ENCODE data around the gene PCGF1. TPM values are rescaled to one million over a fixed set of nuclear protein-coding genes. Genes with fewer than 3 reads are reported as not detected.

Gene PCGF1
- total and polyA plus RNA-seq, 9 of the 15 experiments (the other 6 are each of a cell fraction or from before 2014, with no cell fraction given): 20.3 to 45.7 (median 29.3) TPM

DNA sequence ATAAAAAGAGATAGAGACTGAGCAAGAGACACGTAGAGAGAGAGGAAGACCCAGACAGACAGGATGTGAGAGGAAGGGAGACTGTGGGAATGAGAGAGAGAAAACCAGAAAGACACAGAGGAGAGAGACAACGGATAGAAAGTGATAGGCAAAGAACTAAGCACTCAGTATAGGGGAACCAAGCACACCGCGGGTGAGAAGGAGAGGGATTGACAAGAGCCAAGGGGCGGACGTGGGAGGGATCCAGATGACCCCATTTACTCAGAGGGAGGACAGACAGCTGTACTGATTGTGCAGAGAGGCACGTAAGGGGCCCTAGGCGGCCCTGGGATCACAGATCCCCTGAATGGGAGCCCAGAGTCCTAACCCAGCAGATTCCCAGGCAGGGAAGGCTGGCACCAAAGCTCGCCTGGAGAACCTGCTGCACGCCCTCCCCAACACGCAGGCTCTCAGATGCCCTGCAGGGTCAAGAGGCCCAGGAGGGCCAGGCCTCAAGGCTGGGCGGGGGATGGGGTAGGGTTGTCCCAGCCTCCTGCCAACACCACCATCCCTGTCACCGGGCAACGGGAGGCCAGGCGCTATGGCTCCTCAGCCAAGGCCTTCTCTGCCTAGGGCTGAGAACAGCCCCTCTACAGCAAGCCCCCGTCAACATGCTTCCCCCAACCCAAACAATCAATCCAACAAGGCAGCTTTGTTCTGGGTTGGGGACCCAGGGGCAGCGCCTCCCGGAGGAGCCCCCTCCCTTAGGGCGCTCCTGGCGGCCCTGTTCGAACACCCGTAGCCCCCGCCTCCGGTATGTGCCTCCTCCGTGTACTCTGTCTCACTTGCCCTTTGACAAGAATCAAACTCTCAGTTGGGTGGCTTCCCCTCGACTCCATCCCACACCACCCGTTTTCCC lies 45.7 kb upstream of the PCGF1 start (continued):
- no peak for TF ChIP-seq AFF4 (CRISPR knock-in tag; IDR thresholded peaks at IDR 0.05)
- TF ChIP-seq ZNF217 (CRISPR knock-in tag; IDR thresholded peaks at IDR 0.05): no peak
- TF ChIP-seq GABPB1 (CRISPR knock-in tag; IDR thresholded peaks at IDR 0.05): no peak

Data from K562 (cell line).